GM12875 (cell line): ENCODE results near the gene GK2.

ENCODE experiments used
- H3K4me3 ChIP-seq: one replicate; pipeline ENCODE4 v1.5.1; 2011; ENCODE audit warnings: low read depth, low read length, control low read depth
- TF ChIP-seq, protein P1 (sequence below): IDR thresholded peaks from 2 replicates; pipeline ENCODE4 v1.5.1; 2011; ENCODE audit warnings: low read depth, mild to moderate bottlenecking, control low read depth, inconsistent platforms, low read length, moderate library complexity, borderline replicate concordance; ENCODE audit not compliant: insufficient read depth

The GK2 gene

GRCh38 chr4:79439489-79439888 is 31.5 kb upstream of the GK2 start:
- no peak overlapping the region for H3K4me3 ChIP-seq
- TF ChIP-seq, protein P1, sequence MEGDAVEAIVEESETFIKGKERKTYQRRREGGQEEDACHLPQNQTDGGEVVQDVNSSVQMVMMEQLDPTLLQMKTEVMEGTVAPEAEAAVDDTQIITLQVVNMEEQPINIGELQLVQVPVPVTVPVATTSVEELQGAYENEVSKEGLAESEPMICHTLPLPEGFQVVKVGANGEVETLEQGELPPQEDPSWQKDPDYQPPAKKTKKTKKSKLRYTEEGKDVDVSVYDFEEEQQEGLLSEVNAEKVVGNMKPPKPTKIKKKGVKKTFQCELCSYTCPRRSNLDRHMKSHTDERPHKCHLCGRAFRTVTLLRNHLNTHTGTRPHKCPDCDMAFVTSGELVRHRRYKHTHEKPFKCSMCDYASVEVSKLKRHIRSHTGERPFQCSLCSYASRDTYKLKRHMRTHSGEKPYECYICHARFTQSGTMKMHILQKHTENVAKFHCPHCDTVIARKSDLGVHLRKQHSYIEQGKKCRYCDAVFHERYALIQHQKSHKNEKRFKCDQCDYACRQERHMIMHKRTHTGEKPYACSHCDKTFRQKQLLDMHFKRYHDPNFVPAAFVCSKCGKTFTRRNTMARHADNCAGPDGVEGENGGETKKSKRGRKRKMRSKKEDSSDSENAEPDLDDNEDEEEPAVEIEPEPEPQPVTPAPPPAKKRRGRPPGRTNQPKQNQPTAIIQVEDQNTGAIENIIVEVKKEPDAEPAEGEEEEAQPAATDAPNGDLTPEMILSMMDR: no peak

GRCh38 chr4:79431839-79432238 is 23.8 kb upstream of the GK2 start:
- no peak overlapping the region for H3K4me3 ChIP-seq
- TF ChIP-seq, protein P1: no peak

DNA sequence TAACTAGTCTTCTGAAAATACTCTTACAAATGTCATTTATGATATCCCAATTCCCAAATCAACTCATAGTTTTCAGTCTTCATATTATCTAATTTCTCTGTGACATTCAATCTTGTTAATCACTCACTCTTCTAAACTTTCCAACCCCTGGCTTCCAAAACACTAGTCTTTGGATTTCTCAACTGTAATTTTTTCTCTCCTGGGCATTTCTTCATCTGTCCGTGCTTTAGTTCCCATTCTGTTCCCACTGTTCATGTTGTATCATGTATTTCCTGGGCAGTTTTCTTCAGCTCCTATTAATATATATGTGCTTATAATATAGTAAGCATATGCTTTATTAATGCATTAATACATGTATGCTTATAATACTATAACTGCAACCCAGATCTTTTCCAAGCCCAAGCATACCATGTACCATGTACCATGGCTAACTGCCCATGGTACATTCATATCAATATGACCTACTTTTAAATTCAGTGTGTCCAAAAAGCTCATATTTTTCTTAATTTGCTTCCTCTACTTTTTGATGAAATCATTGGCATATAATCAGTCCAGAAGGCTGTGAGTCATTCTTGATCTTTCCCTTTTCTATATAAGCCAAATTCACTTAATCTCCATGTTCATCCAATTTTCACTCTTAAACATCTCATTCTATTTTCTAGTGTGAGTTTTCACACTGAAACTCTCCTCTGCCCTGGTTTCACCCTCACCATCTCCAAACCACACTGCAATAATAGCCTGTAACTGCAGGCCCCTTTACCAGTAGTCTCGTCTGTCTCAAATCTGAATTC is 21.3 kb upstream of the GK2 start:
- TF ChIP-seq, protein P1: no peak
- H3K4me3 ChIP-seq: no peak overlapping the region

DNA sequence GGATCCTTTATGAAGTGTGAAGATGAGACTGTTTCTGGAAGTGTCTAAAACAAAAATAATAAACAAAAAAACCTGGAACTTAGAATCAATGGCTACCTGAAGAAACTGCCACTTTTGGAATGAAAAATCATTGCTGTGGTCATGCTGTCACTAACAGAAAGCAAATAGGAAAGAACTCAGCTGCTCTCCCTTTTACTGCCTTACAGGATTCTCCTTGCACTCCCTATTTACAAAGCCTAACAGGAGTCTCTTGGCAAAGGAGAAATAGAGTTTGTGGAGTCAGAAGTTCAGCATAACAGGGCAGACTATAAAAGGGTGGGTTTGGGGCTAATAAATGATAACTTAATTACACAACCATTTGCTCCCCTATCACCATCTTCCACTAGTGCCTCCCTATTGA is 19.0 kb upstream of the GK2 start:
- TF ChIP-seq, protein P1: no peak
- H3K4me3 ChIP-seq: no peak overlapping the region

DNA sequence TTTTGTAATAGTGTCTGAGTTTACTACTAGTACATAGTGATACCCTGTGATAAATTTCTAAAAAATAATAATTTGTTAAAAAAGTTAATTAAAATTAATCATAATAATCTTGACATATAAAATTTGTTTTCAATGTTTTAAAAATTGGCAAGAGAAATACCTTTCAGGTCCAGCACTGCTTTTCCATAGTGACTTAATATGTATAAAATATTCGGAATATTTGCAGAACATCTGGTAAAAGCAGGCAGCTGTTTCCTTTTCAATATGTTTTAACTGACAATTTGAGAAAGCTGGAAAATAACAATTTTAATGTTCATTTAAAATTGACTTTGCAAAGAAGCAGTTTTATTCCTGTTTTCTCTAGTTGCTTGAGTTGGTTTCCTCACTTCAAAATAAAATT is 17.6 kb upstream of the GK2 start:
- TF ChIP-seq, protein P1: no peak
- H3K4me3 ChIP-seq: no peak overlapping the region

DNA sequence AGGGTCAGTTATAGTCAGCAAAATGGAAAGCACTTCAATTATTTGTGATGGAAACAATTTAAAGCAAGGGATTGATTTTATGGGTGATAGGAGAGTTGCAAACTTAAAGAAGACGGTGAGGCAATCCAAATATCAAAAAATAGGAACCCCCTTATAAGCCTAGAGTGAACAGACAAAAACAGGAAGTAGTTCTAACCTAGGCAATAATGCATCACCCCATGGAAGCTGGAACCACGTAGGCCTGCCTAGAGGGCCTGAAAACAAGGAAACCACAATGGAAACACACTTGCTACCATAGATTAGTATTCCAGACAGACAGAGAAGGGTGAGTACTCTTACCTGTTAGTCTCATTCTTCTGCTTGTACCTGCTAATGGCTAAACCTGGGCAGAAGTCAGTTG is 13.5 kb upstream of the GK2 start:
- TF ChIP-seq, protein P1: no peak
- H3K4me3 ChIP-seq: no peak overlapping the region

DNA sequence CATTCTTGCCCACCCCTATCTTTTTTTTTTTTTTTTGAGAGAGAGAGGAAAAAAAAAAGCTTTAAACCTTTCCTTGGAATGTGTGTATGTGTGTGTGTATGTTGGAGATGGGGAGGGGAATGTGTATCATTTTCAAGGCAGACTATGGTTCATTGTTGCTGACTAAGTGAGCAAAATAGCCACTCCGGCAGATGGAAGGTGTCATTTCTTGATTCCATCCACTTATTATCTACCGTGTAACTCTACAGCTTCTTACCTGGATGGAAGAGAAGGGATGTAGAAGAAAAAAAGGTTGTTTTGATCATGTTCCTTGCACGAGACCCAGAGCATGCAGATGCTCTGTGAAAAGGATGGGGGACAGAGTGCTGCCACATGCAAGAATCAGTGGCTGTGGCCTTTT is 5.9 kb upstream of the GK2 start:
- no peak overlapping the region for H3K4me3 ChIP-seq
- TF ChIP-seq, protein P1: no peak
